Measurements from ENCODE around the gene CTBS. TPM values are rescaled to one million over a fixed set of nuclear protein-coding genes. Genes with fewer than 3 reads are reported as not detected.

Gene CTBS
- total RNA-seq (10 to 100 TPM in 3 of 4 donors, 1 to 10 TPM in 1; 8.4 to 13.3 (median 10.9) TPM), polyA plus RNA-seq (5.0 TPM)
- long read RNA-seq, donor 1, full-length matches to known transcripts = 8 of 25 reads
- long read RNA-seq, donor 1, partial matches to known transcripts = 6 of 25 reads
- long read RNA-seq, donor 1, other reads (novel, unspliced or antisense) = 11 of 25 reads
- long read RNA-seq, donor 2, full-length matches to known transcripts = 4 of 11 reads
- long read RNA-seq, donor 2, partial matches to known transcripts = 3 of 11 reads
- long read RNA-seq, donor 2, other reads (novel, unspliced or antisense) = 4 of 11 reads
- long read RNA-seq, donor 3, full-length matches to known transcripts = 24 of 52 reads
- long read RNA-seq, donor 3, partial matches to known transcripts = 11 of 52 reads
- long read RNA-seq, donor 3, other reads (novel, unspliced or antisense) = 17 of 52 reads
- long read RNA-seq, donor 4, full-length matches to known transcripts = 11 of 22 reads
- long read RNA-seq, donor 4, partial matches to known transcripts = 4 of 22 reads
- long read RNA-seq, donor 4, other reads (novel, unspliced or antisense) = 7 of 22 reads

GRCh38 chr1:84573967-84574842 is at the start of gene CTBS:
CTBS (minus strand) TSS chr1:84574440; CDS start chr1:84574415, 25 bp downstream.
- H3K4me1 ChIP-seq (ENCODE audit: control insufficient read depth, insufficient read depth, low read length) = peaks cover 2% of the 10 kb centered on the region
- peak within 1 kb of the TSS; percentile 95 for H3K27ac ChIP-seq (ENCODE audit: low read length)
- intact Hi-C loops (cut with DNase I) = loop anchor here in 1 of 4 donors (5.0 kb wide), 1 partner anchor 48 kb away; no protein-coding TSS in a partner anchor
- peak within 1 kb of the TSS; percentile 75 for H3K4me3 ChIP-seq (ENCODE audit: low read length)
- 1% methylated on average over 67 of the region's 67 CpGs for WGBS
- ATAC-seq (peak; percentile 98 to 99), DNase-seq (peak; percentile 91 to 96 (median 95))
- no peaks in the 10 kb centered on the region for H3K27me3 ChIP-seq (ENCODE audit: control insufficient read depth, insufficient read depth)
- H3K9me3 ChIP-seq (ENCODE audit: control insufficient read depth, low read length) = no peaks in the 10 kb centered on the region

GRCh38 chr1:84621553-84621952 is 47.3 kb upstream of the CTBS start:
- Histone ChIP-seq H3K9me3 (ENCODE audit: control insufficient read depth, low read length) (no peaks in the 10 kb centered on the region), H3K4me1 (ENCODE audit: control insufficient read depth, insufficient read depth, low read length) (no peaks in the 10 kb centered on the region), H3K27ac (ENCODE audit: low read length) (no peak overlapping the region), H3K4me3 (ENCODE audit: low read length) (no peak overlapping the region), H3K27me3 (ENCODE audit: control insufficient read depth, insufficient read depth) (no peaks in the 10 kb centered on the region)
- DNase-seq = no peak
- whole genome bisulfite sequencing = 82% methylated on average over 14 of the region's 14 CpGs
- ATAC-seq = no peak
- intact Hi-C loops (cut with DNase I) = loop anchor here in 2 of 4 donors (5.0 kb wide), 3 partner anchors 49 to 484 kb away; partner anchors contain the start of gene CTBS (in 1 of the 2)

GRCh38 chr1:84620720-84621313 is 46.6 kb upstream of the CTBS start:
- Histone ChIP-seq H3K27me3 (ENCODE audit: control insufficient read depth, insufficient read depth) (no peaks in the 10 kb centered on the region), H3K4me1 (ENCODE audit: control insufficient read depth, insufficient read depth, low read length) (no peaks in the 10 kb centered on the region), H3K4me3 (ENCODE audit: low read length) (peak overlapping the region; percentile 48), H3K27ac (ENCODE audit: low read length) (peak overlapping the region; percentile 26), H3K9me3 (ENCODE audit: control insufficient read depth, low read length) (no peaks in the 10 kb centered on the region)
- ATAC-seq = peak; percentile 95 to 96
- peak; percentile 79 to 91 (median 89) for DNase-seq
- under 1% methylated on average over 46 of the region's 46 CpGs for WGBS
- intact Hi-C loops (cut with DNase I) = loop anchor here in 2 of 4 donors (5.0 kb wide), 3 partner anchors 49 to 484 kb away; partner anchors contain the start of gene CTBS (in 1 of the 2)

- DNase-seq (peak in 1 of 3 donors; percentile 48), ATAC-seq (peak; percentile 41 to 67)
- intact Hi-C loops (cut with DNase I) = loop anchor here in 2 of 4 donors (5.0 kb wide), 3 partner anchors 47 to 482 kb away; partner anchors contain the start of gene CTBS (in 1 of the 2)
- Histone ChIP-seq H3K27me3 (ENCODE audit: control insufficient read depth, insufficient read depth) (no peaks in the 10 kb centered on the region), H3K9me3 (ENCODE audit: control insufficient read depth, low read length) (no peaks in the 10 kb centered on the region), H3K27ac (ENCODE audit: low read length) (no peak overlapping the region), H3K4me3 (ENCODE audit: low read length) (no peak overlapping the region), H3K4me1 (ENCODE audit: control insufficient read depth, insufficient read depth, low read length) (no peaks in the 10 kb centered on the region)
- 58% methylated on average over 9 of the region's 9 CpGs for WGBS
Observed at GRCh38 chr1:84619383-84620102, 45.3 kb upstream of the CTBS start.

- no peak for ATAC-seq
- Histone ChIP-seq H3K27ac (ENCODE audit: low read length) (no peak overlapping the region), H3K27me3 (ENCODE audit: control insufficient read depth, insufficient read depth) (no peaks in the 10 kb centered on the region), H3K9me3 (ENCODE audit: control insufficient read depth, low read length) (no peaks in the 10 kb centered on the region), H3K4me3 (ENCODE audit: low read length) (no peak overlapping the region), H3K4me1 (ENCODE audit: control insufficient read depth, insufficient read depth, low read length) (peaks cover 3% of the 10 kb centered on the region)
- intact Hi-C loops (cut with DNase I) = no loop called here
- 38% methylated on average over 2 of the region's 2 CpGs for WGBS
- no peak for DNase-seq
Observed at GRCh38 chr1:84617349-84617748, 43.1 kb upstream of the CTBS start.

- no peak overlapping the region for H3K27ac ChIP-seq (ENCODE audit: low read length)
- H3K4me1 ChIP-seq (ENCODE audit: control insufficient read depth, insufficient read depth, low read length) = peaks cover 3% of the 10 kb centered on the region
- no peaks in the 10 kb centered on the region for H3K9me3 ChIP-seq (ENCODE audit: control insufficient read depth, low read length)
- no peak for ATAC-seq
- 86% methylated on average over 1 of the region's 1 CpG for WGBS
- no peak for DNase-seq
- H3K27me3 ChIP-seq (ENCODE audit: control insufficient read depth, insufficient read depth) = no peaks in the 10 kb centered on the region
- no peak overlapping the region for H3K4me3 ChIP-seq (ENCODE audit: low read length)
- intact Hi-C loops (cut with DNase I) = no loop called here
Observed at GRCh38 chr1:84615790-84616189, 41.5 kb upstream of the CTBS start.

- peaks cover 3% of the 10 kb centered on the region for H3K4me1 ChIP-seq (ENCODE audit: control insufficient read depth, insufficient read depth, low read length)
- no peaks in the 10 kb centered on the region for H3K9me3 ChIP-seq (ENCODE audit: control insufficient read depth, low read length)
- H3K4me3 ChIP-seq (ENCODE audit: low read length) = no peak overlapping the region
- intact Hi-C loops (cut with DNase I) = no loop called here
- H3K27ac ChIP-seq (ENCODE audit: low read length) = no peak overlapping the region
- DNase-seq (no peak), ATAC-seq (no peak)
- no peaks in the 10 kb centered on the region for H3K27me3 ChIP-seq (ENCODE audit: control insufficient read depth, insufficient read depth)
- WGBS = 91% methylated on average over 2 of the region's 2 CpGs
Observed at GRCh38 chr1:84613887-84614286, 39.6 kb upstream of the CTBS start.

GRCh38 chr1:84613026-84613425 is 38.8 kb upstream of the CTBS start:
- DNase-seq (no peak), ATAC-seq (no peak)
- Histone ChIP-seq H3K4me3 (ENCODE audit: low read length) (no peak overlapping the region), H3K9me3 (ENCODE audit: control insufficient read depth, low read length) (no peaks in the 10 kb centered on the region), H3K4me1 (ENCODE audit: control insufficient read depth, insufficient read depth, low read length) (peaks cover 3% of the 10 kb centered on the region), H3K27me3 (ENCODE audit: control insufficient read depth, insufficient read depth) (no peaks in the 10 kb centered on the region), H3K27ac (ENCODE audit: low read length) (no peak overlapping the region)
- intact Hi-C loops (cut with DNase I) = no loop called here
- WGBS = 62% methylated on average over 2 of the region's 2 CpGs

- 23% methylated on average over 3 of the region's 3 CpGs for WGBS
- H3K4me1 ChIP-seq (ENCODE audit: control insufficient read depth, insufficient read depth, low read length) = peaks cover 3% of the 10 kb centered on the region
- intact Hi-C loops (cut with DNase I) = no loop called here
- H3K9me3 ChIP-seq (ENCODE audit: control insufficient read depth, low read length) = no peaks in the 10 kb centered on the region
- ATAC-seq (peak; percentile 68 to 85), DNase-seq (no peak)
- H3K4me3 ChIP-seq (ENCODE audit: low read length) = no peak overlapping the region
- no peak overlapping the region for H3K27ac ChIP-seq (ENCODE audit: low read length)
- H3K27me3 ChIP-seq (ENCODE audit: control insufficient read depth, insufficient read depth) = no peaks in the 10 kb centered on the region
Observed at GRCh38 chr1:84611796-84612195, 37.6 kb upstream of the CTBS start.

- H3K4me1 ChIP-seq (ENCODE audit: control insufficient read depth, insufficient read depth, low read length) = peaks cover 3% of the 10 kb centered on the region
- intact Hi-C loops (cut with DNase I) = no loop called here
- no peak overlapping the region for H3K27ac ChIP-seq (ENCODE audit: low read length)
- DNase-seq (no peak), ATAC-seq (no peak)
- H3K9me3 ChIP-seq (ENCODE audit: control insufficient read depth, low read length) = no peaks in the 10 kb centered on the region
- no peak overlapping the region for H3K4me3 ChIP-seq (ENCODE audit: low read length)
- 47% methylated on average over 1 of the region's 1 CpG for WGBS
- H3K27me3 ChIP-seq (ENCODE audit: control insufficient read depth, insufficient read depth) = no peaks in the 10 kb centered on the region
Observed at GRCh38 chr1:84611091-84611490, 36.9 kb upstream of the CTBS start.

All from right cardiac atrium (tissue), 5 donors.